ENCODE results near the gene MAGEA8.
"Not testable (repeated sequence)": the region's sequence is repeated elsewhere in the genome, so short reads cannot be mapped to it uniquely, and the experiment has no call there.

- TF ChIP-seq CTCF (conservative IDR thresholded peaks at IDR 0.05); ZFX (IDR thresholded peaks at IDR 0.05): not testable (repeated sequence)
Observed at GRCh38 chrX:149890828-149891227, 9.8 kb downstream of the MAGEA8 start.

All from C4-2B (cell line).